ENCODE measurements around the gene KRT23.

KRT23 gene

GRCh38 chr17:40963838-40964237 lies 26.4 kb upstream of the KRT23 start:
- no peaks in the 10 kb centered on the region; the same call in 1 of the 2 replicates for H3K27me3 ChIP-seq (ENCODE audit: control insufficient read depth, insufficient read depth, low read length)
- no peaks in the 10 kb centered on the region for H3K9me3 ChIP-seq (ENCODE audit: control insufficient read depth, insufficient read depth, low read depth, low read length)
- H3K27ac ChIP-seq (ENCODE audit: low read depth, low read length): no peak overlapping the region
- no peaks in the 10 kb centered on the region for H3K36me3 ChIP-seq (ENCODE audit: control insufficient read depth, insufficient read depth, low read length)
- H3K4me1 ChIP-seq (ENCODE audit: control insufficient read depth, insufficient read depth, low read length): no peaks in the 10 kb centered on the region
- H3K4me3 ChIP-seq (ENCODE audit: low read depth, low read length): no peak overlapping the region
- no peak overlapping the region for H3K9ac ChIP-seq (ENCODE audit: low read length)

GRCh38 chr17:40962059-40962561 lies 24.7 kb upstream of the KRT23 start:
- Histone ChIP-seq H3K4me1 (ENCODE audit: control insufficient read depth, insufficient read depth, low read length) (peaks cover 14% of the 10 kb centered on the region), H3K27ac (ENCODE audit: low read depth, low read length) (no peak overlapping the region), H3K4me3 (ENCODE audit: low read depth, low read length) (no peak overlapping the region)

GRCh38 chr17:40961591-40961990 lies 24.1 kb upstream of the KRT23 start:
- Histone ChIP-seq H3K36me3 (ENCODE audit: control insufficient read depth, insufficient read depth, low read length) (no peaks in the 10 kb centered on the region), H3K4me3 (ENCODE audit: low read depth, low read length) (no peak overlapping the region), H3K9me3 (ENCODE audit: control insufficient read depth, insufficient read depth, low read depth, low read length) (no peaks in the 10 kb centered on the region), H3K27me3 (ENCODE audit: control insufficient read depth, insufficient read depth, low read length) (no peaks in the 10 kb centered on the region), H3K4me1 (ENCODE audit: control insufficient read depth, insufficient read depth, low read length) (peaks cover 18% of the 10 kb centered on the region), H3K9ac (ENCODE audit: low read length) (no peak overlapping the region), H3K27ac (ENCODE audit: low read depth, low read length) (no peak overlapping the region)

More at GRCh38 chr17:40962059-40962561, 24.7 kb upstream of the KRT23 start:
- Histone ChIP-seq H3K9ac (ENCODE audit: low read length) (no peak overlapping the region), H3K9me3 (ENCODE audit: control insufficient read depth, insufficient read depth, low read depth, low read length) (no peaks in the 10 kb centered on the region), H3K36me3 (ENCODE audit: control insufficient read depth, insufficient read depth, low read length) (no peaks in the 10 kb centered on the region), H3K27me3 (ENCODE audit: control insufficient read depth, insufficient read depth, low read length) (no peaks in the 10 kb centered on the region; the same call in 1 of the 2 replicates)

GRCh38 chr17:40960144-40960543 lies 22.7 kb upstream of the KRT23 start:
- peaks cover 18% of the 10 kb centered on the region for H3K4me1 ChIP-seq (ENCODE audit: control insufficient read depth, insufficient read depth, low read length)
- H3K27ac ChIP-seq (ENCODE audit: low read depth, low read length): no peak overlapping the region
- H3K27me3 ChIP-seq (ENCODE audit: control insufficient read depth, insufficient read depth, low read length): no peaks in the 10 kb centered on the region
- H3K9ac ChIP-seq (ENCODE audit: low read length): no peak overlapping the region
- H3K9me3 ChIP-seq (ENCODE audit: control insufficient read depth, insufficient read depth, low read depth, low read length): no peaks in the 10 kb centered on the region
- no peak overlapping the region for H3K4me3 ChIP-seq (ENCODE audit: low read depth, low read length)
- no peaks in the 10 kb centered on the region for H3K36me3 ChIP-seq (ENCODE audit: control insufficient read depth, insufficient read depth, low read length)

GRCh38 chr17:40958086-40958953 lies 20.9 kb upstream of the KRT23 start:
- no peak overlapping the region for H3K9ac ChIP-seq (ENCODE audit: low read length)
- H3K27ac ChIP-seq (ENCODE audit: low read depth, low read length): no peak overlapping the region
- no peaks in the 10 kb centered on the region for H3K27me3 ChIP-seq (ENCODE audit: control insufficient read depth, insufficient read depth, low read length)
- H3K9me3 ChIP-seq (ENCODE audit: control insufficient read depth, insufficient read depth, low read depth, low read length): no peaks in the 10 kb centered on the region
- no peak overlapping the region for H3K4me3 ChIP-seq (ENCODE audit: low read depth, low read length)
- H3K4me1 ChIP-seq (ENCODE audit: control insufficient read depth, insufficient read depth, low read length): peaks cover 18% of the 10 kb centered on the region
- no peaks in the 10 kb centered on the region for H3K36me3 ChIP-seq (ENCODE audit: control insufficient read depth, insufficient read depth, low read length)

GRCh38 chr17:40956401-40957254 lies 19.2 kb upstream of the KRT23 start:
- no peak overlapping the region for H3K9ac ChIP-seq (ENCODE audit: low read length)
- no peaks in the 10 kb centered on the region for H3K27me3 ChIP-seq (ENCODE audit: control insufficient read depth, insufficient read depth, low read length)
- H3K36me3 ChIP-seq (ENCODE audit: control insufficient read depth, insufficient read depth, low read length): no peaks in the 10 kb centered on the region
- H3K4me1 ChIP-seq (ENCODE audit: control insufficient read depth, insufficient read depth, low read length): peaks cover 18% of the 10 kb centered on the region
- no peaks in the 10 kb centered on the region for H3K9me3 ChIP-seq (ENCODE audit: control insufficient read depth, insufficient read depth, low read depth, low read length)
- no peak overlapping the region for H3K4me3 ChIP-seq (ENCODE audit: low read depth, low read length)
- H3K27ac ChIP-seq (ENCODE audit: low read depth, low read length): no peak overlapping the region

- Histone ChIP-seq H3K27me3 (ENCODE audit: control insufficient read depth, insufficient read depth, low read length) (no peaks in the 10 kb centered on the region), H3K9me3 (ENCODE audit: control insufficient read depth, insufficient read depth, low read depth, low read length) (no peaks in the 10 kb centered on the region), H3K27ac (ENCODE audit: low read depth, low read length) (no peak overlapping the region), H3K9ac (ENCODE audit: low read length) (no peak overlapping the region), H3K4me3 (ENCODE audit: low read depth, low read length) (no peak overlapping the region), H3K4me1 (ENCODE audit: control insufficient read depth, insufficient read depth, low read length) (peaks cover 18% of the 10 kb centered on the region), H3K36me3 (ENCODE audit: control insufficient read depth, insufficient read depth, low read length) (no peaks in the 10 kb centered on the region)
These were observed 16.4 kb upstream of the KRT23 start for GRCh38 chr17:40953881-40954280.

- Histone ChIP-seq H3K9ac (ENCODE audit: low read length) (no peak overlapping the region), H3K4me1 (ENCODE audit: control insufficient read depth, insufficient read depth, low read length) (peaks cover 9% of the 10 kb centered on the region; the same call in 1 of the 2 replicates), H3K4me3 (ENCODE audit: low read depth, low read length) (no peak overlapping the region), H3K27ac (ENCODE audit: low read depth, low read length) (no peak overlapping the region), H3K9me3 (ENCODE audit: control insufficient read depth, insufficient read depth, low read depth, low read length) (no peaks in the 10 kb centered on the region), H3K36me3 (ENCODE audit: control insufficient read depth, insufficient read depth, low read length) (no peaks in the 10 kb centered on the region), H3K27me3 (ENCODE audit: control insufficient read depth, insufficient read depth, low read length) (no peaks in the 10 kb centered on the region)
These were observed 15.2 kb upstream of the KRT23 start for GRCh38 chr17:40952661-40953060.

GRCh38 chr17:40952154-40952553 lies 14.7 kb upstream of the KRT23 start:
- H3K27ac ChIP-seq (ENCODE audit: low read depth, low read length): no peak overlapping the region
- no peaks in the 10 kb centered on the region for H3K27me3 ChIP-seq (ENCODE audit: control insufficient read depth, insufficient read depth, low read length)
- no peak overlapping the region for H3K4me3 ChIP-seq (ENCODE audit: low read depth, low read length)
- H3K36me3 ChIP-seq (ENCODE audit: control insufficient read depth, insufficient read depth, low read length): no peaks in the 10 kb centered on the region
- no peak overlapping the region for H3K9ac ChIP-seq (ENCODE audit: low read length)
- no peaks in the 10 kb centered on the region for H3K9me3 ChIP-seq (ENCODE audit: control insufficient read depth, insufficient read depth, low read depth, low read length)
- peaks cover 4% of the 10 kb centered on the region; the same call in 1 of the 2 replicates for H3K4me1 ChIP-seq (ENCODE audit: control insufficient read depth, insufficient read depth, low read length)

GRCh38 chr17:40951011-40951622 lies 13.7 kb upstream of the KRT23 start:
- H3K36me3 ChIP-seq (ENCODE audit: control insufficient read depth, insufficient read depth, low read length): no peaks in the 10 kb centered on the region
- H3K27ac ChIP-seq (ENCODE audit: low read depth, low read length): no peak overlapping the region
- H3K9me3 ChIP-seq (ENCODE audit: control insufficient read depth, insufficient read depth, low read depth, low read length): no peaks in the 10 kb centered on the region
- no peak overlapping the region for H3K4me3 ChIP-seq (ENCODE audit: low read depth, low read length)
- H3K4me1 ChIP-seq (ENCODE audit: control insufficient read depth, insufficient read depth, low read length): no peaks in the 10 kb centered on the region; the same call in 1 of the 2 replicates
- H3K27me3 ChIP-seq (ENCODE audit: control insufficient read depth, insufficient read depth, low read length): no peaks in the 10 kb centered on the region
- no peak overlapping the region for H3K9ac ChIP-seq (ENCODE audit: low read length)
